ENCODE results near the gene CNTN3.

DNA sequence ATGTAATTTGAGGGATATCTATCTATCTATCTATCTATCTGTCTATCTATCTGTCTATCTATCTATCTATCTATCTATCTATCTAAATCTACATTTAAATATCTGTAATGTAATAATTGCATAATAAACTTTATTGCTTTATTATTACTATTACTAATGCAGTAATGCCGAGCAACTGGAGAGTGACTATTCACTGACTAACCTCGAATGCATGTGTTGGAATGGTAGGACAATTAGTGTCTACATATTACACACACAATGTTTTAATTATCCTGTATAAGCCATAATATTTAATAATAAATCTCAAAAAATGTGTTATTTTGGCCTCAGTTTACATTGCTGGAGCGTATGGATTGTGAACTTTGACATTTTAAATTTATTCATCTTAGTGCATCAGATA, 25.2 kb upstream of the CNTN3 start:
- TF ChIP-seq, protein P1, sequence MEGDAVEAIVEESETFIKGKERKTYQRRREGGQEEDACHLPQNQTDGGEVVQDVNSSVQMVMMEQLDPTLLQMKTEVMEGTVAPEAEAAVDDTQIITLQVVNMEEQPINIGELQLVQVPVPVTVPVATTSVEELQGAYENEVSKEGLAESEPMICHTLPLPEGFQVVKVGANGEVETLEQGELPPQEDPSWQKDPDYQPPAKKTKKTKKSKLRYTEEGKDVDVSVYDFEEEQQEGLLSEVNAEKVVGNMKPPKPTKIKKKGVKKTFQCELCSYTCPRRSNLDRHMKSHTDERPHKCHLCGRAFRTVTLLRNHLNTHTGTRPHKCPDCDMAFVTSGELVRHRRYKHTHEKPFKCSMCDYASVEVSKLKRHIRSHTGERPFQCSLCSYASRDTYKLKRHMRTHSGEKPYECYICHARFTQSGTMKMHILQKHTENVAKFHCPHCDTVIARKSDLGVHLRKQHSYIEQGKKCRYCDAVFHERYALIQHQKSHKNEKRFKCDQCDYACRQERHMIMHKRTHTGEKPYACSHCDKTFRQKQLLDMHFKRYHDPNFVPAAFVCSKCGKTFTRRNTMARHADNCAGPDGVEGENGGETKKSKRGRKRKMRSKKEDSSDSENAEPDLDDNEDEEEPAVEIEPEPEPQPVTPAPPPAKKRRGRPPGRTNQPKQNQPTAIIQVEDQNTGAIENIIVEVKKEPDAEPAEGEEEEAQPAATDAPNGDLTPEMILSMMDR (IDR thresholded peaks at IDR 0.05), result no peak
- TF ChIP-seq POLR2A (IDR thresholded peaks at IDR 0.05), result no peak

Measured in uterus (tissue), 2 donors.